PC-9 (cell line): ENCODE results near the gene PAK6. TPM values are rescaled to one million over a fixed set of nuclear protein-coding genes. Genes with fewer than 3 reads are reported as not detected.

Experiments used
- BruUV-seq: library from RNA; stranded (reverse); fragments of 400-500 nt; replicated peaks from 2 replicates; lab custom pipeline; 2021; lab: Mats Ljungman, UMichigan
- CTCF ChIA-PET: fragments of 300-600 bp; sonication (Branson Sonifier 250); formaldehyde crosslinking; loops from one replicate; lab custom pipeline; 2022; ENCODE audit warnings: antibody characterized with exemption; lab: Charles Lee
- POLR2A ChIA-PET: fragments of 300-600 bp; sonication (Branson Sonifier 250); formaldehyde crosslinking; loops from one replicate; lab custom pipeline; 2022; ENCODE audit warnings: antibody characterized with exemption; ENCODE audit not compliant: unreplicated experiment; lab: Charles Lee
- DNase-seq, 2 experiments: peaks; one replicate each; pipeline versions ENCODE4 v3.0.0 to v3.0.0-alpha.2; 2015 to 2022; ENCODE audit warnings: mixed read lengths in 1 of 2
- H2AFZ ChIP-seq: fragments of 200-600 bp; sonication (generic); 2 replicates; pipeline ENCODE4 v1.8.1; 2017; ENCODE audit warnings: antibody characterized with exemption
- H3F3A ChIP-seq: fragments of 200-600 bp; sonication (generic); 2 replicates; pipeline ENCODE4 v1.8.1; 2017; ENCODE audit warnings: antibody characterized with exemption, mild to moderate bottlenecking, low read depth; ENCODE audit not compliant: insufficient read depth
- H3K27ac ChIP-seq: fragments of 200-600 bp; sonication (generic); 2 replicates; pipeline ENCODE4 v1.6.1; 2016; ENCODE audit warnings: mixed run types
- H3K27me3 ChIP-seq: fragments of 200-600 bp; sonication (generic); 2 replicates; pipeline ENCODE4 v1.6.1; 2016; ENCODE audit warnings: low read depth, mixed run types; ENCODE audit not compliant: insufficient read depth
- H3K36me3 ChIP-seq: fragments of 200-600 bp; sonication (generic); 2 replicates; pipeline ENCODE4 v1.6.1; 2016; ENCODE audit warnings: low read depth, mixed run types
- H3K4me1 ChIP-seq: fragments of 200-600 bp; sonication (generic); replicated peaks from 2 replicates; pipeline ENCODE4 v1.6.1; 2016; ENCODE audit warnings: mixed run types; ENCODE audit not compliant: insufficient read depth
- H3K4me2 ChIP-seq: fragments of 200-600 bp; sonication (generic); 2 replicates; pipeline ENCODE4 v1.6.1; 2017; ENCODE audit warnings: mixed run types
- H3K4me3 ChIP-seq: fragments of 200-600 bp; sonication (generic); 2 replicates; pipeline ENCODE4 v1.6.1; 2016; ENCODE audit warnings: mixed run types
- H3K79me2 ChIP-seq: fragments of 200-600 bp; sonication (generic); 2 replicates; pipeline ENCODE4 v1.6.1; 2017; ENCODE audit warnings: low read depth, mixed run types
- H3K9me2 ChIP-seq: fragments of 200-600 bp; sonication (generic); 2 replicates; pipeline ENCODE4 v1.8.1; 2017; ENCODE audit warnings: mild to moderate bottlenecking; ENCODE audit not compliant: insufficient read depth
- H3K9me3 ChIP-seq: fragments of 200-600 bp; sonication (generic); 2 replicates; pipeline ENCODE4 v1.8.1; 2016; ENCODE audit warnings: low read depth; ENCODE audit not compliant: insufficient read depth
- H4K20me1 ChIP-seq: fragments of 200-600 bp; sonication (generic); 2 replicates; pipeline ENCODE4 v1.8.1; 2017; ENCODE audit not compliant: insufficient read depth
- EZH2 ChIP-seq: fragments of 200-600 bp; sonication (generic); IDR thresholded peaks from 2 replicates; pipeline ENCODE4 v1.8.0; 2017; ENCODE audit warnings: antibody characterized with exemption, low read depth
- intact Hi-C: fragments of 100-400 bp; cut with micrococcal nuclease; formaldehyde crosslinking; loops from one replicate; pipeline ENCODE4 v1.10.0; 2022; ENCODE audit not compliant: unreplicated experiment
- total RNA-seq: library from RNA; stranded (reverse); gene quantifications from 2 replicates; pipeline ENCODE4 v1.2.3, GENCODE V29; 2021
- TF ChIP-seq, protein P1 (sequence below): fragments of 200-600 bp; sonication (generic); conservative IDR thresholded peaks from 2 replicates; pipeline ENCODE4 v1.6.1; 2017; ENCODE audit warnings: mixed run types, antibody characterized with exemption, mild to moderate bottlenecking, moderate library complexity

Gene PAK6
- total RNA-seq, 1 experiment from 2014 or later = 10.7 TPM

DNA sequence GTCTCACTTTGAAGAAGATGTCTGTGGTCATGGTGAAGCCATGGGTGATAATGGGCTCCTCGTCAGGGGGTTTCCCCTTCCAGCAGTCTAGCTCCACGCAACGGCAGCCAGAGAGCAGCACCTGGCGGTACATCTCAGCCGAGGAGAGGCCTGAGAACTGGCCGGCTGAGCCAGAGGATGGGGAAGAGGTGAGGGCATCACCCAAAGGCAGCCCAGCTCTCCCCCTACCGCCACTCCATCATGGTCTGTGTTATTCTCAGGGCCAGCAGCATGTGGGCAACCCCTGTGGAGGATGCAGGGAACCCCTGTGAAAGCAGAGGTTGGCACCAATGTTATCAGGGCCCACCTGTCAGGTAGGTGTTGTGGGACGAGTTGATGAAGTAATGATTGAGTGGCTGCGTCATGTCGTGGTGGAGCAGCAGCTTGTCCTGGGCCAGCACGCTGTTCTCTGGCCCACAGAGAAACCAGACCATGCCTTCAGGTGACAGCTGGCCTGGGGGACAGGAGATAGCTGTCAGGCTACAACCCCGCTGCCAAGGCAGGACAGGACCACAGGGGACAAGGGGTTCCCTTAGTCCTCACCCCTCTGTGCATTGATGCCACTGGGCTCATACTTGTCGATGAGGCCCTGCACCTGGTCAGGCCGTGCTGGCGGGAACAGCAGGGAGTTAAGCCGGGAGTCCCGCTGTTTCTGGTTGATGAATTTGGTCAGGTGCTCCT lies 59.5 kb downstream of the PAK6 start:
- BruUV-seq = no TSS peak
- DNase-seq = no peak
- ChIA-PET POLR2A (no interaction called here), CTCF (no interaction called here)
- no peaks in the 10 kb centered on the region for H3K9me3 ChIP-seq
- H3K79me2 ChIP-seq = no peaks in the 10 kb centered on the region
- H3K36me3 ChIP-seq = no peaks in the 10 kb centered on the region
- H3K4me2 ChIP-seq = no peak overlapping the region
- H4K20me1 ChIP-seq = no peaks in the 10 kb centered on the region
- no peak overlapping the region for H2AFZ ChIP-seq
- H3K27ac ChIP-seq = no peak overlapping the region
- no peaks in the 10 kb centered on the region for H3F3A ChIP-seq
- no peak overlapping the region for H3K4me3 ChIP-seq
- intact Hi-C loops = no loop called here
- no peaks in the 10 kb centered on the region for H3K9me2 ChIP-seq
- H3K27me3 ChIP-seq = no peaks in the 10 kb centered on the region
- H3K4me1 ChIP-seq = no peaks in the 10 kb centered on the region
- no peak for TF ChIP-seq EZH2
- TF ChIP-seq, protein P1, sequence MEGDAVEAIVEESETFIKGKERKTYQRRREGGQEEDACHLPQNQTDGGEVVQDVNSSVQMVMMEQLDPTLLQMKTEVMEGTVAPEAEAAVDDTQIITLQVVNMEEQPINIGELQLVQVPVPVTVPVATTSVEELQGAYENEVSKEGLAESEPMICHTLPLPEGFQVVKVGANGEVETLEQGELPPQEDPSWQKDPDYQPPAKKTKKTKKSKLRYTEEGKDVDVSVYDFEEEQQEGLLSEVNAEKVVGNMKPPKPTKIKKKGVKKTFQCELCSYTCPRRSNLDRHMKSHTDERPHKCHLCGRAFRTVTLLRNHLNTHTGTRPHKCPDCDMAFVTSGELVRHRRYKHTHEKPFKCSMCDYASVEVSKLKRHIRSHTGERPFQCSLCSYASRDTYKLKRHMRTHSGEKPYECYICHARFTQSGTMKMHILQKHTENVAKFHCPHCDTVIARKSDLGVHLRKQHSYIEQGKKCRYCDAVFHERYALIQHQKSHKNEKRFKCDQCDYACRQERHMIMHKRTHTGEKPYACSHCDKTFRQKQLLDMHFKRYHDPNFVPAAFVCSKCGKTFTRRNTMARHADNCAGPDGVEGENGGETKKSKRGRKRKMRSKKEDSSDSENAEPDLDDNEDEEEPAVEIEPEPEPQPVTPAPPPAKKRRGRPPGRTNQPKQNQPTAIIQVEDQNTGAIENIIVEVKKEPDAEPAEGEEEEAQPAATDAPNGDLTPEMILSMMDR = no peak

DNA sequence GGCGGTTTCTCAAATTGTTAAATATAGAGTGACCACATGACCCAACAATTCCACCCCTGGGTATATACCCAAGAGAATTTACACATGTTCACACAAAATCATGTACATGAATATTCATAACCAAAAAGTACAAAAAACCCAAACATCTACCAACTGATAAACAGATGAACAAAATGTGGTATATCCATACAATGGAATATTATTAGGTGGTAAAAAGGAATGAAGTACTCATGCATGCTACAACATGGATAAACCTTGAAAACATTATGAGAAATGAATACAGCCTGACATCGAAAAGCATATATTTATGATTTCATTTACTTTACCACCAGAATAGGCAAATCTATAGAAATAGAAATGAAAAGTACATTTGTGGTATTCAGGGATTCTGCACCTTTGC lies 61.5 kb downstream of the PAK6 start:
- Histone ChIP-seq H3K36me3 (no peaks in the 10 kb centered on the region), H3F3A (no peaks in the 10 kb centered on the region), H3K4me2 (no peak overlapping the region), H3K4me3 (no peak overlapping the region), H3K27me3 (no peaks in the 10 kb centered on the region), H3K79me2 (no peaks in the 10 kb centered on the region), H3K27ac (no peak overlapping the region), H3K9me2 (no peaks in the 10 kb centered on the region), H3K9me3 (no peaks in the 10 kb centered on the region), H2AFZ (no peak overlapping the region), H3K4me1 (no peaks in the 10 kb centered on the region), H4K20me1 (no peaks in the 10 kb centered on the region)
- intact Hi-C loops = no loop called here
- DNase-seq = no peak
- no TSS peak for BruUV-seq
- ChIA-PET CTCF (no interaction called here), POLR2A (no interaction called here)
- no peak for TF ChIP-seq EZH2
- TF ChIP-seq, protein P1 = no peak

DNA sequence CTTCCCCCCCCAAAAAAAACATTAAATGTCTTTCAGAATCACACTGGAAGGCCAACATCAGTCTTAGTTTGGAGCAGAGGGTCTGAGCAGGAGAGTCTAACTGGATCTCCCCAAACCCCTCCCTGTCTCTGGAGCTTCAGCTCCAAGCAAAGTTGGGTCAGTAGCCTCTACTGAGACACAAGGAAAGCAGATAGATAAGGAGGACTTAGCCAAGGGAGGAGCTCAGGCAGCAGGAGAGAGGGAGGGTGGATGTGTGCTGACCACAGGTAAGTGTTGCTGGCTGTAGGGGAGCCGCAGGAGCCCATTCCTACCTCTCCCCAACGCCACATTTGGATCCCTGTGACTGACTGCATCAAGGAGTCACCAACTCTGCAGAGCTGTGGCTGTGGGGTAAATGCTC lies 61.9 kb downstream of the PAK6 start:
- Histone ChIP-seq H3K4me3 (no peak overlapping the region), H3K79me2 (no peaks in the 10 kb centered on the region), H3K36me3 (no peaks in the 10 kb centered on the region), H3K9me2 (no peaks in the 10 kb centered on the region), H3K27me3 (no peaks in the 10 kb centered on the region), H3F3A (no peaks in the 10 kb centered on the region), H3K27ac (no peak overlapping the region), H3K9me3 (no peaks in the 10 kb centered on the region), H4K20me1 (no peaks in the 10 kb centered on the region), H3K4me1 (no peaks in the 10 kb centered on the region), H3K4me2 (no peak overlapping the region), H2AFZ (no peak overlapping the region)
- POLR2A ChIA-PET = no interaction called here
- intact Hi-C loops = no loop called here
- DNase-seq = no peak
- CTCF ChIA-PET = no interaction called here
- no TSS peak for BruUV-seq
- no peak for TF ChIP-seq EZH2
- TF ChIP-seq, protein P1 = no peak
